ENCODE data around the gene B4GALT6. TPM values are rescaled to one million over a fixed set of nuclear protein-coding genes. Genes with fewer than 3 reads are reported as not detected.

B4GALT6 gene
- total RNA-seq, 1 donor from 2014 or later = 3.5 TPM

DNA sequence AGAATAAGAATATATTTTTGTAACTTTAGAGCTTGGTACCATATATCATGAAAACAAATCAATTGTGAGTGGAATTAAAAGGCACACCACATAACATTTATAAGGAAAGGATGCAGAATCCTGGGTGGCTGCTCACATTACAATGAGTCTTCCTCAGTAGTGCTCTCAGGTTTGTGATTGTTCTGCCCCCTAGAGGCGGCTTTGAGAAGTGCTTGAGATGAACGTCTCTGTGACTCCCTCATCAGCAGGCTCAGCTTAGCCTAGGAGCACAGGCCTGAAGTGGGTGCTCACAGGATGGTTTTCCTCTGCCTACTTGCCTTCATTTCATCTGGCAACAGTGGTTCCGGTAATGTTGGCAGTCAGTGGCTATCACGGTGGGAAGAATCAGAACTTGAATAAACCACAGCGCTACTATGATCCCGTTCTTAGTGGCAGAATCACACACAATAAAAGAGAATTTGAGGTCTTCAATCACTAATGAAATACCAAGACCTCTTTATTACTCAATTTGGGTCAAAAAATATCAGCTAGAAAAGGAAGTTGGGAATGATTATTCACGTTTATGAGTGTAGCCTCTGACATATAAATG is 38.1 kb upstream of the B4GALT6 start:
- TF ChIP-seq, protein P1, sequence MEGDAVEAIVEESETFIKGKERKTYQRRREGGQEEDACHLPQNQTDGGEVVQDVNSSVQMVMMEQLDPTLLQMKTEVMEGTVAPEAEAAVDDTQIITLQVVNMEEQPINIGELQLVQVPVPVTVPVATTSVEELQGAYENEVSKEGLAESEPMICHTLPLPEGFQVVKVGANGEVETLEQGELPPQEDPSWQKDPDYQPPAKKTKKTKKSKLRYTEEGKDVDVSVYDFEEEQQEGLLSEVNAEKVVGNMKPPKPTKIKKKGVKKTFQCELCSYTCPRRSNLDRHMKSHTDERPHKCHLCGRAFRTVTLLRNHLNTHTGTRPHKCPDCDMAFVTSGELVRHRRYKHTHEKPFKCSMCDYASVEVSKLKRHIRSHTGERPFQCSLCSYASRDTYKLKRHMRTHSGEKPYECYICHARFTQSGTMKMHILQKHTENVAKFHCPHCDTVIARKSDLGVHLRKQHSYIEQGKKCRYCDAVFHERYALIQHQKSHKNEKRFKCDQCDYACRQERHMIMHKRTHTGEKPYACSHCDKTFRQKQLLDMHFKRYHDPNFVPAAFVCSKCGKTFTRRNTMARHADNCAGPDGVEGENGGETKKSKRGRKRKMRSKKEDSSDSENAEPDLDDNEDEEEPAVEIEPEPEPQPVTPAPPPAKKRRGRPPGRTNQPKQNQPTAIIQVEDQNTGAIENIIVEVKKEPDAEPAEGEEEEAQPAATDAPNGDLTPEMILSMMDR (IDR thresholded peaks at IDR 0.05) = peak; percentile 88
- Histone ChIP-seq H3K36me3 (no peaks in the 10 kb centered on the region), H3K9me3 (no peaks in the 10 kb centered on the region), H3K27ac (no peak overlapping the region), H3K27me3 (peaks cover 9% of the 10 kb centered on the region), H3K4me3 (no peak overlapping the region), H3K4me1 (no peaks in the 10 kb centered on the region)
- intact Hi-C loops (cut with DNase I) = no loop called here
- ATAC-seq (peak; percentile 96), DNase-seq (peak; percentile 68)

DNA sequence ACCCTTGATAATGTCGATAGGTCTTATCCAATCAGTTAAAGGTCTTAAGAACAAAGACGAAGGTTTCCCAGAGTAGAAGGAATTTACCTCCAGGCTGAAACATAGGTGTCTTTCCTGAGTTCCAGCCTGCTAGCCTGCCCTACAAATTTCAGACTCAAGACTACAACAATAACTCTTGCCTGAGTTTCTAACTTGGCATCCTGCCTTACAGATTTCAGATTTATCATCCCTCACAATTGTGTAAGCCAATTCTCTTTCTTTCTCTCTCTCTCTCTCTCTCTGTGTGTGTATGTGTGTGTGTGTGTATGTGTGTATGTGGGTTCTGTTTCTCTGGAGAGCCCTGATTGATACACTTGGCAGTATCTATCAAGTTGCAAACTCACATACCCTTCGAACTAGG is 37.2 kb upstream of the B4GALT6 start:
- H3K4me3 ChIP-seq = no peak overlapping the region
- no peak for DNase-seq
- H3K27me3 ChIP-seq = peaks cover 9% of the 10 kb centered on the region
- intact Hi-C loops (cut with DNase I) = no loop called here
- H3K9me3 ChIP-seq = no peaks in the 10 kb centered on the region
- TF ChIP-seq, protein P1 (IDR thresholded peaks at IDR 0.05) = no peak
- no peak overlapping the region for H3K27ac ChIP-seq
- no peak for ATAC-seq
- no peaks in the 10 kb centered on the region for H3K36me3 ChIP-seq
- H3K4me1 ChIP-seq = no peaks in the 10 kb centered on the region

DNA sequence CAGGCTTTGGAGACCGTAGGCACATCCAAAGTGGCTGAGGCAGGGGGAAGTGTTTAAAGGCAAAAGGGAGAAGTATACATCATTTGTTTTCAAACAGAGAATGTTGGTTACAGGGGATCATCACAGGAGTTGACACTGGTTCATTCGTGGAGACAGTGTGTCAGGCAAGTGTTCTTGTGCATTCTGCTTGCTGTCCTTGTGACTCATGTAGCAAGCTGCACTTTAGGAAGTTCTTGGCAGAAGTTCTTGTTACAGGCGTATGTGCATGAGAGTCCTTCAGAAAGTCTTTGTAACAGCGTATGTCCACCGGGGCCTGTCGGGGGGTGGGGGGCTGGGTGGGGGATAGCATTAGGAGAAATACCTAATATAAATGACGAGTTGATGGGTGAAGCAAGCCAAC is 36.5 kb upstream of the B4GALT6 start:
- TF ChIP-seq, protein P1 (IDR thresholded peaks at IDR 0.05) = no peak
- H3K36me3 ChIP-seq = no peaks in the 10 kb centered on the region

DNA sequence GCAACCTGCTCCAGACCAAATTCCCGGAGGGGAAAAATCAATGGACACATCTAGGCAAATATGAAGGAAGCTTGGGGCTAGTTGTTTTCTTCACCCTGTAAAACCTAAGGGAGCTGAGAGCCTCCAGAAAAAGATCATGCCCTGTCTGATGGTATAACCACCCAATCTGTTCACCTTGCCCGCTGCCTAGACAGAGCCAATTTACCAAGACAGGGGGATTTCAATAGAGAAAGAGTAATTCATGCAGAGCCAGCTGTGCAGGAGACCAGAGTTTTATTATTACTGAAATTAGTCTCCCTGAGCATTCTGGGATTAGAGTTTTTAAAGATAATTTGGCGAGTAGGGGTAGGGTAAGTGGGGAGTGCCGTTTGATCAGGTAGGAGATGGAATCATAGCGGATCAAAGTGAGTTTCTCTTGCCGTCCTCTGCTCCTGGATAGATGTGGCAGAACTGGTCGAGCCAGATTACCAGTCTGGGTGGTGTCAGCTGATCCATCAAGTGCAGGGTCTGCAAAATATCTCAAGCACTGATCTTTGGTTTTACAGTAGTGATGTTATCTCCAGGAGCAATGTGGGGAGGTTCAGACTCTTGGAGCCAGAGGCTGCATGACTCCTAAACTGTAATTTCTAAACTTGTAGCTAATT is 35.1 kb upstream of the B4GALT6 start:
- H3K27me3 ChIP-seq = peaks cover 9% of the 10 kb centered on the region

More for the DNA sequence above, 36.5 kb upstream of the B4GALT6 start:
- DNase-seq (no peak), ATAC-seq (no peak)
- Histone ChIP-seq H3K27me3 (peaks cover 9% of the 10 kb centered on the region), H3K4me3 (no peak overlapping the region), H3K4me1 (no peaks in the 10 kb centered on the region), H3K27ac (no peak overlapping the region), H3K9me3 (no peaks in the 10 kb centered on the region)
- intact Hi-C loops (cut with DNase I) = no loop called here

DNA sequence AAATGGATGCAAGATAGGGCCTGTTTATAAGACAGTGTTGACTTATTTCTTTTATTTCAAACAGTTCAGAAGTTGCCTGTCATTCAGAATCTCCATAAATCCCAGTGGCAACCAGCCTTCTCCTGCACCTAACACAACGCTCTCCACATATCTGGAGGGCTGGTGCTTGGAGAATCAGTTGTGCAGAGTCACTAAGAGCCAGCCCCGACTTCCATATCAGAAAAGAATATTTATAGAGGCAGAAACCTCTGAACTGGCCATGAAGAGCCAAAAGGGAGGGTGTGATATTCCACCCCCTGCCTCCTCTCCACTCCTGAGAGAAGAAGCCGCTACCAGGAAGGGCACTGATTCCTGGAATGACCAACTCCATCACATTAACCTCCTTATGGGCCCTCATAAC is 34.0 kb upstream of the B4GALT6 start:
- Histone ChIP-seq H3K27ac (no peak overlapping the region), H3K4me3 (no peak overlapping the region), H3K4me1 (no peaks in the 10 kb centered on the region), H3K9me3 (no peaks in the 10 kb centered on the region), H3K27me3 (peaks cover 3% of the 10 kb centered on the region), H3K36me3 (no peaks in the 10 kb centered on the region)
- intact Hi-C loops (cut with DNase I) = no loop called here
- TF ChIP-seq, protein P1 (IDR thresholded peaks at IDR 0.05) = no peak
- no peak for ATAC-seq
- no peak for DNase-seq

More for the DNA sequence above, 35.1 kb upstream of the B4GALT6 start:
- Histone ChIP-seq H3K4me3 (no peak overlapping the region), H3K27ac (no peak overlapping the region), H3K36me3 (no peaks in the 10 kb centered on the region), H3K4me1 (no peaks in the 10 kb centered on the region), H3K9me3 (no peaks in the 10 kb centered on the region)
- TF ChIP-seq, protein P1 (IDR thresholded peaks at IDR 0.05) = no peak
- no peak for DNase-seq
- no peak for ATAC-seq
- intact Hi-C loops (cut with DNase I) = no loop called here

Measured in upper lobe of right lung (tissue), 1 donor.